ENCODE measurements around the gene NUCB2. TPM values are rescaled to one million over a fixed set of nuclear protein-coding genes. Genes with fewer than 3 reads are reported as not detected.
A peak's percentile ranks its signal among the peaks of the same experiment; 100 is the strongest.

The NUCB2 gene
- total and polyA plus RNA-seq, 2 of the 13 experiments (the other 11 are each of a cell fraction or from before 2014, with no cell fraction given) = 54.2 to 82.4 TPM

- TF ChIP-seq NR2F6 (IDR thresholded peaks at IDR 0.05) = no peak
- no peak for TF ChIP-seq NR2F6 (CRISPR knock-in tag; IDR thresholded peaks at IDR 0.05)
- peak; percentile 79; the same call in 1 of the 2 replicates for TF ChIP-seq ZFP36L1 (CRISPR knock-in tag; IDR thresholded peaks at IDR 0.05)
- no peak for TF ChIP-seq FOXP1 (IDR thresholded peaks at IDR 0.05)
- no peak for TF ChIP-seq FOXP1 (CRISPR knock-in tag; IDR thresholded peaks at IDR 0.05)
- TF ChIP-seq ZNF891 (CRISPR knock-in tag; IDR thresholded peaks at IDR 0.05) = 0 out of 2 replicates have a peak, but pooled peaks have one; percentile 36
- TF ChIP-seq HNRNPL (IDR thresholded peaks at IDR 0.05; ENCODE audit: low read depth, low read length) = 0 out of 2 replicates have a peak, but pooled peaks have one; percentile 17
- 0 out of 2 replicates have a peak, but pooled peaks have one; percentile 31 for TF ChIP-seq ZNF280B (CRISPR knock-in tag; IDR thresholded peaks at IDR 0.05; ENCODE audit: borderline replicate concordance)
- peak; percentile 62; the same call in 1 of the 2 replicates for TF ChIP-seq ZNF564 (CRISPR knock-in tag; IDR thresholded peaks at IDR 0.05)
- no peak for TF ChIP-seq ZBTB40 (IDR thresholded peaks at IDR 0.05)
- TF ChIP-seq ZBTB40 (CRISPR knock-in tag; IDR thresholded peaks at IDR 0.05) = peak; percentile 52; the same call in 1 of the 2 replicates
- TF ChIP-seq ARID4A (CRISPR knock-in tag; IDR thresholded peaks at IDR 0.05; ENCODE audit: borderline replicate concordance) = peak; percentile 48; the same call in 1 of the 2 replicates
- no peak for TF ChIP-seq HMG20B (CRISPR knock-in tag; conservative IDR thresholded peaks at IDR 0.05)
- TF ChIP-seq GFI1 (CRISPR knock-in tag; IDR thresholded peaks at IDR 0.05; ENCODE audit: borderline replicate concordance) = peak; percentile 58; the same call in 1 of the 2 replicates
- TF ChIP-seq POLR2G (IDR thresholded peaks at IDR 0.05; ENCODE audit: low read depth, low read length) = peak; percentile 63
These were observed 75.1 kb downstream of the NUCB2 start, which contains the start of gene NCR3LG1 (continued) for GRCh38 chr11:17351510-17352176.
